Hematopoietic multipotent progenitor cell treated with erythropoietin and hydrocortisone succinate and interleukin-3 and kit ligand, for 6 days (in vitro differentiated cells): ENCODE results near the gene UBE2D2.
"Not testable (repeated sequence)": the region's sequence is repeated elsewhere in the genome, so short reads cannot be mapped to it uniquely, and the experiment has no call there.

Experiments used
- DNase-seq: peaks from one replicate; pipeline ENCODE4 v3.0.0-alpha.2; 2015

UBE2D2 gene

DNA sequence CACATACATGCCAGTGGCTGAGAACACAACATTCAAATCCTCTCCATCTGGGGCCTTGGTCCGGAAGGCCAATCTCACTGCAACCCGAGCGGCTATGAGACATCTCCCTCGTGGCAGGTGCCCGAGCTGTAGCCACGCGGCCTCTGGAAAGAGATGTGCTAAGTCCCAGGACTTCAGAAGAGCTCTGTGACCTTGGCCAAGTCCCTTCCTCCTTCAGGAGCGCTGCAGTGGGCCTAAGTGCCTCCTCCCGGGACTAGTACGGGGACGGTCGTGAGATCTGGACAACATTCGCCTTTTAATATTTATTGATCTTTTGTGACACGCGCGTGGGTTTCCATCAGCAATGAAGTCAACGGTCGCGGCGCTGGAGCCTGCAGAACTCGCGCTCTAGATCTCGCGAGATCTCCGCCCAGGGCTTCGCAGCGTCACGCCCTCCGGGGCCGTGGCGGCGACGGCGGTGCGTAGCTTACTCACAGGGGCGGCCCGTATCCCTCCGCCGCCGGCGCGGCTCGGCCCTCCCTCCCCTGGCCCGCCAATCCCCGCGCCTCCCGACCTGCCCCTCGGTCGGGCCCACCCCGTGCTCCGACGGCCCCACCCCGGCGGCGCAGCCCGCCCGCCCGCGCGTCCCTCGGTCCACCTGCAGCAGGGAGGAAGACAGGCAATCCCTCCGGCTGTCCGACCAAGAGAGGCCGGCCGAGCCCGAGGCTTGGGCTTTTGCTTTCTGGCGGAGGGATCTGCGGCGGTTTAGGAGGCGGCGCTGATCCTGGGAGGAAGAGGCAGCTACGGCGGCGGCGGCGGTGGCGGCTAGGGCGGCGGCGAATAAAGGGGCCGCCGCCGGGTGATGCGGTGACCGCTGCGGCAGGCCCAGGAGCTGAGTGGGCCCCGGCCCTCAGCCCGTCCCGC is at the start of gene UBE2D2:
Gene UBE2D2, plus strand, starts transcription at position 588 of the 903 bp plus-strand sequence. CDS start 453 bp downstream, outside the sequence.
- DNase-seq = peak; percentile 97

DNA sequence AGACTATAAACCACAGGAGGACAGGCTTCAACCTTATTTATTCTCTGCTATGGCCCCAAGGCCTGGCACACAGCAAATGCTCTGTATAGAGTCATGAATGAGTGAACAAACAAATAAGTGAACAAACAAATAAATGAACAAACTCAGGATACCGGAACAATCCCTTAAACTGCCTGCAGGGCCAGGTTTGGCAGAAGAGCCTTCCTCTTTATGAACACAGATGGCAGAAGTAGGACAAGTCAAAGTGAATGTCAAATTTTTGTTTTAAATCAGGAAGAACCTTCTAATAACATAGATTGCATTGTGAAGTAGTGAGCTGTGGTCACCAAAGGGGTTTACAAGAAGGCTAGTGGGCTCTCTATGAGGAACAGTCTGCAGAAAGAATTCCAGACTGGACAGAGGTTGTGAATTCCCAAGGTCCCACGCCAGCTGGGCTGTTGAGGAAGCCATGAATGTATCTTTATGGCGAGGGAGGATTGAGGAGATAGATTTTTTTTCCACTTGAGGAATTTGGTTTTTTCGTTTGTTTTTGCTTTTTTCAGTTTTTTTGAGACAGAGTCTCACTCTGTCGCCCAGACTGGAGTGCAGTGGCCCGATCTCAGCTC is 48.3 kb upstream of the UBE2D2 start:
- DNase-seq = peak; percentile 27

DNA sequence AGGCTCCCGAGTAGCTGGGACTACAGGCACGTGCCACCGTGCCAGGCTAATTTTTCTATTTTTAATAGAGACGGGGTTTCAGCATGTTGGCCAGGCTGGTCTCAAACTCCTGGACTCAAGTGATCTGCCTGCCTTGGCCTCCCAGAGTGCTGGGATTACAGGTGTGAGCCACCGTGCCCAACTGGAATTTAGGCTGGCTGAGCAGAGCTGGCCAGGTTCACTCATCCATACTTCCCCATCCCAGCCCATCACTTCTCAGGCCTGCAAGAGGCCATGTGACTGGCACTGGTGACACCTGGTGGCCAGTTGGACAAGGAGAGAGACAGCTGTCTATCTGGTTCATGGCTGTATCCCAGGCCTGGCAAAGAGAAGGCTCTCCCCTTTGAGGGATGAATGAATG is 47.7 kb upstream of the UBE2D2 start:
- peak; percentile 93 for DNase-seq

DNA sequence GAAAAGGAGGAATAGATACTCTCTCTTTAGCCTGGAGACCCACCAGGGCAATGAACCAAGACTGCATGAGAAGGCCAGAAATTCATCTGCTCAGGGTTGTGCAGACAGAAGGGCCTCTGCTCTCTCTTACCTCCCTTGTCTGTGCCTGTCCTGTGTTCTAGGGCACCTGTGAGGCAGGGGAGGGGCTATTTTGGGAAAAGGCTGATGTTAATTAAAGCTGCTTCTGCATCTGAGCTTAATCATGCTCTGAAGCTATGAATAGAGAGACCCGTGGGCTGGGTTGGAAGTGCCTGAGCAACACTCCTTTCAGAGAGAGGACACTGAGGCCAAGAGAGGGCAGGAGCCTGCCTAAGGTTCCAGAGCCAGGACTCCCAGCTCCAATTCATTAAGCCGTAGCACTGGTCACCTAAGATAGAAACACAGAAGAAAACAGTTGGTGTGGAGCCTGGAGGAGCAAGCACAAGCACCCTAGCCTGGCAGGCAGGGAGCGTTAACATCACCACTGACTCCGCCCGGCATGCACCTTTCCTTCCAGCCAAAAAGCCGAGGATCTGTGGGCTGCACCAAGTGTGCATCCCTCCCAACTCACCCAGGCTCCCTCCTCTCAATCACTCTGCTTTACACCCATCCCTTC is 47.2 kb upstream of the UBE2D2 start:
- DNase-seq = no peak

DNA sequence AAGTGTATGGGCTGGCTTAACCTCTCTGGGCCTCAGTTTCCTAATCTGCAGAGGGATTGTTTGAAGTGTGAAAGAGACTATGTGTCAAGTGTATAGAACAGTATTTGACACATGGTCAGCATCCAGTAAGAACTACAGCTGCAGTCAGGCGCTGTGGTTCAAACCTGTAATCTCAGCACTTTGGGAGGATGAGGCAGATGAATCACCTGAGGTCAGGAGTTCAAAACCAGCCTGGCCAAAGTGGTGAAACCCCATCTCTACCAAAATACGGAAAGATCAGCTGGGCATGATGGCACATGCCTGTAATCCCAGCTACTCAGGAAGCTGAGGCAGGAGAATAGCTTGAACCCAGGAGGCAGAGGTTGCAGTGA is 46.7 kb upstream of the UBE2D2 start:
- DNase-seq = no peak

DNA sequence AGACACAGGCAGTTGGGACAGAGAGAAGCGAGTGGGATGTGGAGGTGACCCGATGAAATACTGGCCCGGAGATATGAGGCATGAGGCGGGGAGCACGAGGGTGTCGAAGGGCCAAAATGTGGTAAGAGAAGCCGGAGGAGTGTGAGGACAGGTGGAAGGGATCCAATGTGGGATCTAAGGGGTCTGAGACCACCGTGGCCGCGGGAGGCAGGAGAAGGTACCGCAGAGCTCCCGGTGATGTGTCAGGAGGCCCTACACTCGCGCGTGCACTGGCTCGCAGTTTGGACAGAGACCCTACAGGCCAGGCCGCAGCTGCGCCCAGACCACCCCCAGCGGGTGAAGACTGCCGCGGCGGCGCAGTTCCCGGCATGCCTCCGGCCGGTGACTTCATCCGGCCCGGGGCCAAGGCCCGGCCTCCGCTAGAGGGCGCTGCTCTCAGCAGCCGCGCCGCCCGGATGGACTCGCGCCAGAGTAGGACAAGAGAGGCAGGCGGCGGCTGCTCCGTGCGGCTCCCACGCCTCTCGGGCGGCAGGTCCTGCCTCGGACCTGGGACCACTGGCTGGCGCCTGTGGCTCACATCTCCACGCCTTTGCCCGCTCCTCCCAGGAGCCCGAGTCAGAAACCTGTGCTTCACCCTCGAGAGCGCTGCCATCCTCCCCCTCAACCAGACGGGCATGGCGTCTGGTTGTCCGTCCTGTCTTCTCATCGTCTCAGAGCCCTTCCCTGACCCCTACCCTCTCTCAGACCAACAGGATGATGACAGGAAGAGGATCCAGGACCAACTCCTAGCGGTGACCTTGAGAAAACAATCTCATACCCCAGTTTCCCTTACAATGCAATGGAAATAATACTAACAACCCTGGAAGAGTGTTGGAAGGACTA is 43.2 kb upstream of the UBE2D2 start:
- DNase-seq = peak; percentile 93

DNA sequence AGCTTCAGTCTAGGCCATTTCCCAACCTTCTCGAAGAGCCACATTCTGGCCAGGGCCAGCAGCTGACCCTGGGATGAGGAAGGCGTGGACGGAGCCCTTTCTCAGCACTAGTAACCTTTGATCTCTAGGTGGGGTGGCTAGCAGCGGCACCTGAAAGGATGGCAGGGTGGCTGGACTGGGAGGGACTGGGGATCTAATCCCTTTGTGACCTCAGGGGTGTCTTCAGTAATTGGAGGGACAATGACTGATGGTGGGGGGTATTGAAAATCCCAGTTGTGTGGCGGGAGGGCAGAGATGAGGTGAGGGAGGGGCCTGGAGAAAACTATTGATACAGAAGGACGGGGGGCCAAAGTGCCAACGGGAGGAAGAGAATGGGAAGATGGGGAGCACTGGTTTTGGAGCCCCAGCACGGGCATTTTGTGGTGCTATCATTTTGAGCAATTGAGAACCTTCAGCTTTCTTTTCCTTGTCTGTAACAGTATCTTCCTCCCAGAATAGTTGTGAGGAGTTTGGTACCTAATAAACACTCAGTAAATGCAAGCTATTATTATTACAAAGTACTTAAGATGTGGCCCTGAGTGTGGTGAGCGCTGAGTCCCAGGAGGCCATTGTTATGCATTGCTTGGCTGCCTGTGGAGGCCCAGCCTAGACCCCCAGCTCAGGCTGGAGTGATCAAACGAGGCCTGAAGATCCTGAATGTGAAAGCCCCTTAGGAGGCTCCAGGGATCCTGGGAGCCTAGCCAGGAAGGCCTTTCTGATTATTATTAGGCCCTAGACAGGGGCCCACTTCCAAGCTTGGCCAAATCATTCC is 37.3 kb upstream of the UBE2D2 start:
- DNase-seq = no peak

DNA sequence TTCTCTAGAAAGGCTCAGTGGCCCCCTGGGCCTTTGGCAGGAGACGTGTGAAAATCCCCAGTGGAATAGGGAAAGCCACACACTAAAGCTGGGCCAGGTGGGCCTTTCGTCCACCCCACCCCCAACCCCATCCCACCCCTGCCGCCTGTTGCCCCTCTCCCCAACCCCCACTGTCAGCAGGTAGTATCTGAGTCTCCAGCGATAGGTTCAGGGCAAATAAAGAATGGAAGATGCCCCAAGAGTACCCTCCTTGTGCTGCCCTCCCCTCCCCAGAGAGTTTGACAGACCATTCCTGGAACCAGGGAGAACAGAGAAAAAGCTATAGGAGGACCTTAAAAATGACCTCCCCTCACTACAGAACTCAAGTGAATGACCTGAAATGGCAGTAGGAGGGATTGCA is 36.7 kb upstream of the UBE2D2 start:
- no peak for DNase-seq

DNA sequence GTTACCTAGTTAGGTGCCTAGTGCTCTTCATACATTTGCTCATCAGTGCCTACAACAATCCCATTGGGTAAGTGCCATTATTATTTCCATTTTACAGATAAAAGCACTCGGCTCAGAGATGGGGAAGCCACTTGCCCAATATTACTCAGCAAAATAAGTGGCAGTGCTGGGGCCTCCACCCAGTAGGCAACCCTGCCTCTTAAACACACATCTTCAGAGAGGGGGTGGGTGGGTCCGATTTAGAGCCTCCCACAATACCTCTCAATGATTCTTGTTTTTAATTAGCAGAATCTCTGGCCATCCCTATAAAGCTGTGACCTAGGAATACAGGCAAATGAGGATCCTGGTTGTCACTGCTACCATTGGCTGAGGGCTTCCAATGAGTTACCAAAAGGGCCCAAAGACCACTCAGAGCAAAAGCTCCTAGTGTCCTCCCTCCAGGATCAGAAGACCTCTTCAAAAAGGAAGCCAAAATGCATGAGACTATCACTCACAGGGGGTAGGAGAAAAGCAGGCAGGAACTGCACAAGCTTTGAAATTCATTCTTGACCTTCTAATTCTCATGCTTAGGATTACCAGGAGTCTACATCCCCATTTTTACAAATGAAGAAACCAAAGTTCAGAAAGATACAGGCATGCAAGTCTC is 36.1 kb upstream of the UBE2D2 start:
- DNase-seq = peak; percentile 66

DNA sequence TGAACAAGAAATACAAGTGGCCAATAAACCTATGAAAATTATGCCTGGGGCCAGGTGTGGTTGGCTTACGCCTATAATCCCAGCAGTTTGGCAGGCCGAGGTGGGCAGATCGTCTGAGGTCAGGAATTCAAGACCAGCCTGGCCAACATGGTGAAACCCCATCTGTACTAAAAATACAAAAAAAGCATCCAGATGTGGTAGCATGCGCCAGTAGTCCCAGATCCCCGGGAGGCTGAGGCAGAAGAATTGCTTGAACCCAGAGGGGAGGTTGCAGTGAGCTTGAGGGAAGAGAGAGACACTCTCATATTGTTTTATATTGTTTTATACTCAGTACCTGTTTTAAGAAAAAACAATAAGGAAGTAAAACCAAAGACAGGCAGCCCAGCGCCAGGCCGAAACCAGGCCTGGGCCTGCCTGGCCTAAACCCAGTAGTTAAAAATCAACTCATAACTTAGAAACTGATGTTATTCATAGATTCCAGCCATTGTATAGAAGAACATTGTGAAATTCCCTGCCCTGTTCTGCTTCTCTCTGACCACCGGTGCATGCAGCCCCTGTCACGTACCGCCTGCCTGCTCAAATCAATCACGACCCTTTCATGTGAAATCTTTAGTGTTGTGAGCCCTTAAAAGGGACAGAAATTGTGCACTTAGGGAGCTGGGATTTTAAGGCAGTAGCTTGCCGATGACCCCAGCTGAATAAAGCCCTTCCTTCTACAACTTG is 35.4 kb upstream of the UBE2D2 start:
- not testable (repeated sequence) for DNase-seq

DNA sequence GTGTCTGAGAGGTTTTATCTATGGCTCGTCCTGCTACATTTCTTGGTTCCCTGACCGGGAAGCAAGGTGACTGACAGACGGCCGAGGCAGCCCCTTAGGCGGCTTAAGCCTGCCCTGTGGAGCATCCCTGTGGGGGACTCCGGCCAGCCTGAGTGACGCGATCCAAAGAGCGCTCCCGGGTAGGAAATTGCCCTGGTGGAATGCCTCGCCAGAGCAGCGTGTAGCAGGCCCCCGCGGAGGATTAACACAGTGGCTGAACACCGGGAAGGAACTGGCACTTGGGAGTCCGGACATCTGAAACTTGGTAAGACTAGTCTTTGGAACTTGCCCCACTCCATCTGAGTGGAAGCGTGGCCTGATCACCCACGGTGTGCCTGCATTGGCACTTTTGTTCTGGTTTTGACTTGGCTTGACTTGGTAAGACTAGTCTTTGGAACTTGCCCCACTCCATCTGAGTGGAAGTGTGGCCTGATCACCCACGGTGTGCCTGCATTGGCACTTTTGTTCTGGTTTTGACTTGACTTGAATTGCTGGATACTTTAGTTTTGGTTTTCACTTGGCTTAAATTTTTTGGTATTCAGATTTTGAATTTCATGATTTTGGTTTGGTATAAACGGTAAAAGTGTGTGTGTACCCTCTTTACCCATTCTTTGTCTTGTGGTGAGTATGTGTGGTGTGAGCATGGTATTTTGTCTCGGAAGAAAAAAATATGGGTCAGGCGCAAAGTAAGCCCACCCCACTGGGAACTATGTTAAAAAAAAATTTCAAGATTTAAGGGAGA is 34.6 kb upstream of the UBE2D2 start:
- DNase-seq = not testable (repeated sequence)

DNA sequence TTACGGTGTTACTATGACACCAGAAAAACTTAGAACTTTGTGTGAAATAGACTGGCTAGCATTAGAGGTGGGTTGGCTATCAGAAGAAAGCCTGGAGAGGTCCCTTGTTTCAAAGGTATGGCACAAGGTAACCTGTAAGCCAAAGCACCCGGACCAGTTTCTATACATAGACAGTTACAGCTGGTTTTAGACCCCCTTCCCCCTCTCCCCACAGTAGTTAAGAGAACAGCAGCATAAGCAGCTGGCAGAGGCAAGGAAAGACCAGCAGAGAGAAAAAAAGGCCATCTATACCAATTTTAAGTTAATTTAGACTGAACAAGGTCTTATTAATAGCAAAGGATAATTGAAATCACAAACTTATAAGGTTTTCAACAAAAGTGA is 34.1 kb upstream of the UBE2D2 start:
- not testable (repeated sequence) for DNase-seq

DNA sequence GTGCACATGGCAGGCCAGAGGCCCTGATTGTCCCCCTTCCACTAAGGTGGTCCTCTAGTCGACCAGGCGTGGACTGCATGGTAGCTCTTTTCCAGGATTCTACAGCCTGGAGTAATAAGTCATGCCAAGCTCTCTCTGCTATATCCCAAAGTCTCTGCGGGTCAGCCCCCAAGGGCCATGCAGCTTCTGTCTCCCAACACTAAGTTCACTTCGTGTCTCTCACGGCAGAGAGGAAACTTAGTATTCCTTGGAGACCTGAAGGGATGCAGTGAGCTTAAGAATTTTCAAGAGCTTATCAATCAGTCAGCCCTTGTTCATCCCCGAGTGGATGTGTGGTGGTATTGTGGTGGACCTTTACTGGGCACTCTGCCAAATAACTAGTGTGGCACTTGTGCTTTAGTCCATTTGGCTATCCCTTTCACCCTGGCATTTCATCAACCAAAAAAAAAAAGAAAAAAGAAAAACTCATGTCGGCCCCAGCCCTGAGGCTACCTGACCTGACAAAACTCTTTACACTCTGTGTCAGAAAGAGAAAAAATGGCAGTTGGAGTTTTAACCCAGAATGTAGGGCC is 33.2 kb upstream of the UBE2D2 start:
- DNase-seq = peak; percentile 31

DNA sequence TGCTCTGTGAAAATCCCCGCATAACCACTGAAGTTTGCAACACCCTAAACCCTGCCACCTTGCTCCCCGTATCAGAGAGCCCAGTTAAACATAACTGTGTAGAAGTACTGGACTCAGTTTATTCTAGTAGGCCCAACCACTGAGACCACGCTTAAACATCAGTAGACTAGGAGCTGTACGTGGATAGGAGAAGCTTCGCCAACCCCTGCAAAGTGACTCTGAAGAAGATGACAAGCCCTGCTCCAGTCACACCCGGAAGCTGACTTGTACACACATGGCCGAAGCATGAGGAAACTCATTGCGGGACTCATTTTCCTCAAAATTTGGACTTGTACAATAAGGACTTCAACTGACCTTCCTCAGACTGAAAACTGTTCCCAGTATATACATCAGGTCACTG is 32.4 kb upstream of the UBE2D2 start:
- not testable (repeated sequence) for DNase-seq

DNA sequence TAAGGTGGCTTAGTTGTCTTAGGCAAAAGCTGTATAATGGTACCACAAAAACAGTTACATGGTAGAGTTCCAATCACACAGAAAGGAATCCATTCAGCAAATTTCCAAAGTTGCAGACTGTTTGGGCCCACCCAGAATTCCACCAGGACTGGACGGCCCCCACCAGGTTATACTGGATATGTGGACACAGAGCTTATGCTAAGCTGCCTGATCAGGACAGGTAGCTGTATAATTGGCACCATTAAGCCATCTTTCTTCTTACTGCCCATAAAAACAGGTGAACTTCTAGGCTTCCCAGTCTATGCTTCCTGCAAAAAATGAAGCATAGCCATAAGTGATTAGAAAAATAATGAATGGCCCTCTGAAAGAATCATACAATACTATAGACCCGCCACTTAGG is 31.1 kb upstream of the UBE2D2 start:
- DNase-seq = not testable (repeated sequence)

DNA sequence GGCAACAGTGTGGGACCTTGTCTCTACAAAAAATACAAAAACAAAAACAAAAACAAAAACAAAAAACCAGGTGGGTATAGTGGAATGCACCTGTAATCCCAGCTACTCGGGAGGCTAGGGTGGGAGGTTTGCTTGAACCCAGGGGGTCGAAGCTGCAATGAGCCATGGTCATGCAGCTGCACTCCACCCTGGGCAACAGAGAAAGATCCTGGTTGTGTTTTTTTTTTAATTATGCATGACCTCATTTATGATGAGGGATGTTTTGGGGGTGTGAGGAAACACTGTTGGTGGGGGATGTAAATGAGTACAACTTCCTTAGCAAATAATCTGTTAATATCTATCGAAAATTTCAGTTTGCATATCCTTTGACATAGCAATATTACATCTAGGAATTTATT is 29.4 kb upstream of the UBE2D2 start:
- no peak for DNase-seq

DNA sequence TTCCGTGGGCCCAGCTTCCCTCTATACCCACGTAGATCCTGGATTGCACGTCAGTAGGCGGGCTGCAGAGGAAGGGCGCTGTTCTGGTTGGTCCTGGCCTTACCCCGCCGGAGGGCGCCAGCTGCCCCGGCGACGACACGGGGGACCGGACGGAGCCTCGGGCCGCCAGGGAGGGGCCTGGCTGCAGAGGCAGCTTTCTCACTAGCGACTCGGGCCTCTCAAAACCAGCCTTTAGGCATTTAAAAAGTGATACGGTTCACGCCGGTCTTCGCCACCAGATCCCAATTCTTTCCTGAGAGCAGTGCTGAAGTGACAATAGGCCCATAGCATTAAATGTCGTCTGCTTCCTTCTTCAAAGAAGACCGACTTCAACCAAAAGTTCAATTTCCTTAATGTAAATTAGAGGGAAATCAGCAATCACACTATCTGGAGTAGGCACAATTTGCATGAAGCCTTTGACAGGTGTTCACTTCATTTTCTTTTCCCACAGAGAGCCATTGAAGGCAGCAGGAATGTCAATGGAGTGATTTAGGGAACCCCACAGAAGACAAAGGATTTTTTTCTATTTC is 17.6 kb upstream of the UBE2D2 start:
- peak; percentile 79 for DNase-seq

DNA sequence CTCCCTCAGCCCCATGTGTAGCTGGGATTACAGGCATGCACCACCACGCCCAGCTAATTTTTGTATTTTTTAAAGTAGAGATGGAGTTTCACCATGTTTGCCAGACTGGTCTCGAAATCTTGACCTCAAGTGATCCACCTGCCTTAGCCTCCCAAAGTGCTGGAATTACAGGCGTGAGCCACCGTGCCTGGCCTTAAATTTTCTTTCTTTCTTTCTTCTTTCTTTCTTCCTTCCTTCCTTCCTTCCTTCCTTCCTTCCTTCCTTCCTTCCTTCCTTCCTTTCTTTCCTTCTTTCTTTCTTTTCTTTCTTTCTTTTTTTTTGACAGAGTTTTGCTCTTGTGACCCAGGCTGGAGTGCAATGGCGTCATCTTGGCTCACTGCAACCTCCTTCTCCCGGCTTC is 14.5 kb upstream of the UBE2D2 start:
- DNase-seq = not testable (repeated sequence)
